VCaP (cell line): ENCODE measurements around the gene PMEPA1.

Experiments used
- H3K27ac ChIP-seq: fragments of 450-650 bp; 2 replicates; pipeline ENCODE4 v1.5.1; 2017
- TF ChIP-seq, protein P1 (sequence below): fragments of 450-650 bp; conservative IDR thresholded peaks from 2 replicates; pipeline ENCODE4 v1.5.1; 2017; ENCODE audit warnings: mild to moderate bottlenecking, moderate library complexity

Gene PMEPA1

DNA sequence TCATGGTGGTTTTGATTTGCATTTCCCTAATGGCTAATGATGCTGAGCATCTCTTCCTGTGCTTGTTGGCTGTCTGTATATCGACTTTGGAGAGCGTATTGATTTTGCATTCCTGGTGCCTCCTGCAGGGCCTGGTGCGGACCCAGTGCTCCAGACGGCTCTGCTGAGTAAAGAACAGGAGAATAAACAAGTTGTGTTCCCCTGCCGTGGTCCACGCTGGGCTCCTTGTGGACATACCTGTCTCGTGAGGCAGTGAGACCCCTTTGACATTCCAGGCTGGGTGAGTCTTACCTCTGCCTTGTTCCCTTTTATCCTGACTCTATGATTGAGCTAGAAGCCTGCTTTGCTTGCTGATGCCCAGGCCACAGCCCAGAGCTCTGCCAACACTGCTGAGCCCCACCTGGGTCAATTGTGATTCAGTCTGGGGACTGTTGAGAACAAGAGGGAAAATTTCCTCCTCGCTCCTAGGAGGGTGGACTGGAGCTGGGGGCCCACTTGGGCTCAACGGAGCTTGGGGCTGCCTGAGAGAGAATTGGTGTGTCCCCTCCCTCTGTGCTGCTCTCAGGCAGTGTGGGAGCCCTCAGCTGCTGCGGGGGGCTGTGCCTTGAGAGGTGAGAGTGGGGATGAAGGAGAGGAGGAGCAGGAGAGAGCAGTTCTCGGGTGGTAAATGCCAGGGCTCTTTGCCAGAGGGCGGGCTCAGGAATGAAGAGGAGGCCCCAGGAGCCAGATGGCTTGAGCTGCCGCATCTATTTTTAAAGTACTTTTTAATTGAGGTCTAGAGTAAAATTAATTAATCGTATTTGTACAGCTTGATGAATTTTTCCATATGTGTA is 43.7 kb upstream of the PMEPA1 start:
- TF ChIP-seq, protein P1, sequence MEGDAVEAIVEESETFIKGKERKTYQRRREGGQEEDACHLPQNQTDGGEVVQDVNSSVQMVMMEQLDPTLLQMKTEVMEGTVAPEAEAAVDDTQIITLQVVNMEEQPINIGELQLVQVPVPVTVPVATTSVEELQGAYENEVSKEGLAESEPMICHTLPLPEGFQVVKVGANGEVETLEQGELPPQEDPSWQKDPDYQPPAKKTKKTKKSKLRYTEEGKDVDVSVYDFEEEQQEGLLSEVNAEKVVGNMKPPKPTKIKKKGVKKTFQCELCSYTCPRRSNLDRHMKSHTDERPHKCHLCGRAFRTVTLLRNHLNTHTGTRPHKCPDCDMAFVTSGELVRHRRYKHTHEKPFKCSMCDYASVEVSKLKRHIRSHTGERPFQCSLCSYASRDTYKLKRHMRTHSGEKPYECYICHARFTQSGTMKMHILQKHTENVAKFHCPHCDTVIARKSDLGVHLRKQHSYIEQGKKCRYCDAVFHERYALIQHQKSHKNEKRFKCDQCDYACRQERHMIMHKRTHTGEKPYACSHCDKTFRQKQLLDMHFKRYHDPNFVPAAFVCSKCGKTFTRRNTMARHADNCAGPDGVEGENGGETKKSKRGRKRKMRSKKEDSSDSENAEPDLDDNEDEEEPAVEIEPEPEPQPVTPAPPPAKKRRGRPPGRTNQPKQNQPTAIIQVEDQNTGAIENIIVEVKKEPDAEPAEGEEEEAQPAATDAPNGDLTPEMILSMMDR = no peak
- peak overlapping the region; percentile 100; the same call in 1 of the 2 replicates for H3K27ac ChIP-seq

DNA sequence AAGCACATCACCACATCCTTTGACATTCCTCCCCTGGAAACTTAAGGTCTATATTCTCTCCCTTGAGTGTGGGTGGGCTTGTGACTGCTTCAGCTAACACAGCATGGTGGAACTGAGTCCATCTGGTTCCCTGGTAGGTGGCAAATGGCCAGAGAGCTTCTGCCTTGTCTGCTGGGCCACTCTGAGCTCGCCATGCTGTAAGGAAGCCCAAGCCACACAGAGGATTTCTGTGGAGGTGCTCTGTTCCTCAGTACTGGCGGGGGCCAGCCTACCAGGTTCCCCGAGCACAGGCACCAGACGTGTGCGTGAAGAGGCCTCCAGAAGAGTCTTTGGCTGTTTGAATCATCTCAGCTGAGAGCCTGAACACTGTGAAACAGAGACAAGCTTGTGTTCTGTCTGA is 41.6 kb upstream of the PMEPA1 start:
- TF ChIP-seq, protein P1 = no peak

DNA sequence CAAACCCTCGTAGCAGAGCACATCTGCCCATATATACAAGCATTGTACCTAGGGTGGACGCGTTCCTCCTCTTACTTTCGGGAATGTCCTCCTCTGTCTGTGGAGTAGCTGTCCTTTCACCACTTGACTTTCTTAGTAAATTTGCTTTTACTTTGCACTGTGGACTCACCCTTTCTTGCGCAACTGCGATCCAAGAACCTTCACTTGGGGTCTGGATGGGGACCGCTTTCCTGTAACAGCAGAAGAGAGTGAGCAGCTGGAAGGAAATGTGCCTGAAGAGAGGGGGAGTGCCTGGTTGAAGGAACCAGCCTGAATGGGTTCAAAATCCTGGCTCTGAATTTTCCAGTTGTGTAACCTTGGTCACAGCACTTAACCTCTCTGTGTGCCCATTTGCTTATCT is 40.1 kb upstream of the PMEPA1 start:
- TF ChIP-seq, protein P1 = no peak
- H3K27ac ChIP-seq = peak overlapping the region; percentile 98

More for the DNA sequence above, 41.6 kb upstream of the PMEPA1 start:
- peak overlapping the region; percentile 98; the same call in 1 of the 2 replicates for H3K27ac ChIP-seq

DNA sequence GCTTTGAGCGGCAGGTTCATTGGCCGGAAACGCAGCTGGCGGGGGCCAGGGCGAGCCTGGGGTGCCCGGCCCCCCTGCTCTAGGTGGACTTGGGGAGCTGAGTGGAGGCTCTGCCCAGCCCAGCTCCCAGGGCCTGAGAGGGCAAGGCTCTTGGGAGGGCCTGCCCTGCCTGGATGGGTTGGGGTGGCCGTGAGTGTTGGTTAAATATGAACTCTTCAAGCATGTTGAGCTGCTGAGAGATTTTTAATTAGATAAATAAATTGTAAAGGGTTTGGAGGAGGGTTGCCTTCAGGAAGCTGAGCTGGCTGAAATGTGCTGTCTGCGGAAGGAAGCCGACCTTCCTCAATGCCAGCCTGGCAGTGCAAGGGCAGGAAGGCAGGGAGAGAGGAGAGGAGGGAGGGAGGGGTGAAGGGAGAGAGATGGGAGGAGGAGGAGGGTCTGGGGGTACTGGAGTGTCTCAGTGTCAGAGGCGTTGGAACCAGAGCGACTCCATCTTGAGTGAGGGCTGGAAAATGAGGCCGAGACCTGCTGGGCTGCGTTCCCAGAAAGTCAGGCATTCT is 39.4 kb upstream of the PMEPA1 start:
- H3K27ac ChIP-seq = peak overlapping the region; percentile 98
- TF ChIP-seq, protein P1 = no peak

DNA sequence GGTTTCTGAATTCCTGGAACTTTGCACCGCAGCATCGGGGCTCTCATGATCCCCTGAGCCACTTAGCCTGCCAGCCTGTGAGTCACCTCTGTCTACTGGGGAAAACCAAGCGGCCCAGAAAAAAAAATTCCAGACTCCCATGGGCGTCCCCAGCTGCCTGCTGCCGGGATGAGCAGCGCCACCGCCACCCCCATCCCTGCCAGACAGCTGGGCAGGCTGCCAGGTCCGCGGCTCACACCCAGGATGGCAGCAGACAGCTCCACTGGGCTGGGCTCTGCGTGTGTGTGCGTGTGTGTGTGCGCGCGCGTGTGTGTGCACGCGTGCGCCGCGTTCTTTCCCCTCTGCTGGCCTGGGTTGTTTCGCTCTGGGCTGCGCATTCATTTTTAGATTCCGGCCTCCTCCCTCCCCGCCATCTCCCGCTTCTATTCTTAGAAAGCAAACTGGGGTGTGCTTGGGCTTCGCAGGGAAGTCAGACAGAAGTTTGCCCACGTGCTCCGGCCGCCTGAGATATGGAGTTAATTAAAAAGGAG is 38.9 kb upstream of the PMEPA1 start:
- H3K27ac ChIP-seq = peak overlapping the region; percentile 98
- TF ChIP-seq, protein P1 = no peak; the same call in 1 of the 2 replicates

DNA sequence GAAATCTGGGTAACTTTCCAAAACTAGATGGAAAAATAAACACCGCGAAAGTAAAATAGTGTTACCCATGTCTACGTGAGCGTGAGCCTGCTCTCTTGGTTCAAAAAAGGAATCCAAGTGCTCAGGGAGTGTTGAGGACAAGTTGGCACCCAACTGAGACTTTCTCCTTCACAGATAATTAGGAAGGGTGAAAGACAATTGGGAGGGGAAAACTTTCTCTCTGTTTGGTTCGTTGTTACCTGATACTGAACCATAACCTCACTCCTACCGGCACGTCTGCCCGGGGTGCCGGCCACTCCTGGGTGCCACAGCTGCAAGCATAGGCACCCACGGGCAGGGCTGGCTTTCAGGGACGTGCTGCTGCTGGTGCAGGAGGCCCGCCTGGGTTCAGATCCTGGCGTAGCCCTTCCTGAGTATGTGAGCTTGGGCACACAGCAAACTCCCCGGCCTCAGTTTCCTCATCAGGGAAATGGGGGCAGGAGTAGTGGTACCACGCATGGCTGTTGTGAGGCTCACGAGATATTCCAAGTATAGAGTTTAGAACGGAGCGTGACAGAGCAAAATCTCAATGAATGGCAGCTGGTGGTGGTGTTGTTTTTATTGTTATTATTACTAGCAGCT is 38.2 kb upstream of the PMEPA1 start:
- peak overlapping the region; percentile 98 for H3K27ac ChIP-seq
- TF ChIP-seq, protein P1 = no peak

DNA sequence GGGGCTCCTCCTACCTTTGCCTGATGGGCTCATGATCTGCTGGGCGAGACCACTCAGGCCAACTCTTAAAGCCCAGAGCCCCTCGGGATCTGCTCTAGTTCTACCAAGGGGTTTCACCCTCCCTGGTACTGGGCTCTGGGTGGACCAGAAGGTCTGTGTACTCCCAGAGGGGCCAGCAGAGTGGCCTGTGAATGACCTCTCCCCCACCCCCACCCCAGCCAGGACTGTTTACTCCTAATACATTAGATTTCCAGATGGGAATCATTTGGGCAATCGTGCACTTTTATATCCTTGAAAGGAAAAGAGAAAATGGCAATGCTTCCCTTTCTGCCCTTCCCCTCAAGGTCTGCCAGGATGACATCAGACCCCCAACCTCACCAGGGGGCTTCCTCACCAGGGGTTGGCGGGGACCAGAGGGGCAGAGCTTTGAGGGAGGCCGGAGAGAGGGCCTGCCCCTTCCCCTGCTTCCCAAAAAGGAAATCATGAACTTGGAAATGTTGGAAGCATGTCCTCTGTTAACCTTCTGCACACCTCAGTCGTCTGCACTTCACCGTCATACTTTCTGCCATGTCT is 37.1 kb upstream of the PMEPA1 start:
- TF ChIP-seq, protein P1 = no peak

More for the DNA sequence above, 37.1 kb upstream of the PMEPA1 start:
- H3K27ac ChIP-seq = peak overlapping the region; percentile 98; the same call in 1 of the 2 replicates
